Stimulated activated CD8-positive, alpha-beta memory T cell treated with anti-CD3 and anti-CD28 coated beads, Interleukin-12 subunit alpha, Interleukin-12 subunit beta, amount 100 ng/mL, for 24 hours (primary cell): ENCODE measurements around the gene EIF4E3.

ENCODE experiments used
- DNase-seq: peaks from one replicate; pipeline ENCODE4 v3.0.0-alpha.2; 2020; ENCODE audit errors: extremely low read depth

Gene EIF4E3

DNA sequence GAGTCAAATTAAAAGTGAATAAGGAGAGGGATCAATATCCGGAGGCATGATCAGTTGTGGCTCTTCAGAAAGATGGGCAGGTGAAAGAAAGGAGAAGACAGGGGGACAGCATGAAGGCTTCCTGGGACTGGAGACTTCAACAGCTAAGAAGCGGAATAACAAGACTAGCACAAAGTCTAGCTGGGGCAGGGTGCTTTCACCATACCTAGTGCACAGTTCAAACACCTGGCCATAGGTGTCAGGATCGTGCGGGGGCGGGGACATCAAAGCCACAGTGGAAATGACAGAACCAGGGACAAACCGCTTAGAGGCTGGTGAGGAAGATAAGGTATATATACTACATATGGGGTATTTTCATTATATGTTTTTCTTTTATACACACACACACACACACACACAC, 75.4 kb downstream of the EIF4E3 start:
- no peak for DNase-seq

DNA sequence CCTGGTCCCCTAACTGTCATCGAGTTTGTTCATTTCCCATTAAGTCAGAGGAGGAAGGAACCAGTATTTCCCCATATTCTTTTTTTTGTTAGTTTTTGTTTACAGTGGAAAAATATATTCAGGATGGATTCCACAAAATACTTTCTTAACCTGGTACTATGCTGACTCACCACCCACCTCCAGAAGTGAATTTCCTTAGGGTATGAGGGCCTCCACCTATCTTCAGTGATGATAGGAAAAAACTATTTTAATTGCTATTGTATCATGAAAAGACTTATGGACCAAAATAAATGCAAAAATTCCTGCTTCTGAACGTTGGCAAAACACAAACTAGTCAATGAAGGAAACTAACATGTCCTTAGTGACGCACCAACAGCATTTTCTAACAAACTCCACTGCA, 77.5 kb downstream of the EIF4E3 start:
- DNase-seq: no peak

DNA sequence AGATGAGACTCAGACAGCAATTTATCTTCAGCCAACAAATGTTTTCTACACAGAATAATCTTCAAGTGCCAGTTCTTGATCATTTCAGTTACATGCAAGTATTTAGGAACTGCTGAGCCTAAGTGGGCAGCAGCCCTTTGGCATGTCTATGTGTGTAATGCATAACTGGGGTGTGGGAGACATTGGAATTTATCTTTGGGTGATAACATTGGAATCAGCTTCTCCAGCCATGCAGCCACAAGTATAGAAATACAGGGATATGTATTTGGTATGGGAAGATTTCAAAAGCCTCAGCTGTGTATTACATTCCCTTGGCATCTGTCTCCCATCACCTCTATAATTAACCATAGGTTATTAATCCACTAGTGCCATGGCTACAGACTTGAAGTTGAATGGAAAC, 78.2 kb downstream of the EIF4E3 start:
- DNase-seq: no peak

DNA sequence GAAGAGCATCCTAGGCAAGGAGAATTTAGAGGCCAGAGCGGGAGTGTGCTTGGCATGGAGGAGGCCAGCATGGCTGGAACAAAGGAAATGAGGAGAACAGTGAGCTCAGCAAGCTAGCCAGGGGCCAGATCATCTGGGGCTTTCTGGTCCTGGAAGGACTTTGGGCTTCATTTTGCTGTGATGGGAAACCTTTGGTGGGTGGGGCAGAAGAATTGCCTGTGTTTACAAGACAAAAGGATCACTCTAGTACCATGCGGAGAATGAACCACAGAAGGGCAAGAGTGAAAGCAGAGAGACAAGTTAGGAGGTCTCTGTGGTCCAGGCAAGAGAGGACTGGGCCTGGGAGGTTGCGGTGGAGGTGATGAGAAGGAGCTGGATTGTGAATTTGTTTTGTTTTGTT, 80.1 kb downstream of the EIF4E3 start:
- DNase-seq: no peak

DNA sequence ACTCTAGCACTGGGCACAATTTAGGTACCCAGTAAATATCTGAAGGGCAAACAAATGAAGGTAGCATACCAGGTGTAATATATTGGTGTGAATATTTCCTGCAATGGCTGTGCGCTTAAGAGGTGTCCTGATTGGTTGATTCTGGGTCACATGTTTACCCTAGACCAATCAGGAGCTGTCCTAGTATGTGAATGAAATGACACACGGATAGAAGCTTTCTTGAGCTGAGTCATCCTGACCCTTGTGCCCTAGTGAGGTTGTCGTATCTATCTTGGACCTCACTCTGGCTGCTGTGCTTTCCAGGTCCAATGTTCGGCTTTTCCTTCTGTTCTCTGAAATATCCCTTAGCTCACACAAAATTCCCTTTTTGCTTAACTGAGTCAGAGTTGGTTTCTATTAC, 83.5 kb downstream of the EIF4E3 start:
- no peak for DNase-seq

DNA sequence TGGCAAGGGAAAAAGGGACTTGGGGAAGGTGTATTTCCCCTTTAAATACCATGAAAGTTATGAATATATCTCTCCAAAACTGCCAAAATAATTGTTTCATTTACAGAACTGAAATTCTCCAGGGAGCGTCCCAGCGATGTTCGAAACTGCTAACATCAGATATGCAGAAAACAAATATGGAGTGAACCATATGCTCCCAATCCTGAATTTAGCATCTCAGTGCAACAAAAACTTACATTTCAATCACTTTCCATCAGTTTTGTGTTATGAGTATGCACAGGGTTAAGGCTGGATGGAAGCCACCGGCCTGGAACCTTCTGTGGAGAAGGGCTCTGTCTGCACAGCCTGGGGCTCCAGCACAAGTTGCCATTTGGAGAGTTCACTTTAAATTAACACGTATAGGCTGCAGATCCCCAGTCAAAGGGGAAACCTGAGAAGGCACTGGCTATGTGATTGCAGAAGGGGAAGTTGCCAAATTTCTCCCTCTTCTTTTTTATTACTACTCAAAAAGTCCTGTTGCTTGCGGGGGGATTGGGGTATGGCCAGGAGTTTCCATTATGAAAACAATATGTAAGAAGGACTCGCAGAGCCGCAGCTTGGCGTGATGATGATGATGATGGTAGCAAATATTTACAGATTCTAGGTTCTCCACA, 84.7 kb downstream of the EIF4E3 start:
- no peak for DNase-seq

DNA sequence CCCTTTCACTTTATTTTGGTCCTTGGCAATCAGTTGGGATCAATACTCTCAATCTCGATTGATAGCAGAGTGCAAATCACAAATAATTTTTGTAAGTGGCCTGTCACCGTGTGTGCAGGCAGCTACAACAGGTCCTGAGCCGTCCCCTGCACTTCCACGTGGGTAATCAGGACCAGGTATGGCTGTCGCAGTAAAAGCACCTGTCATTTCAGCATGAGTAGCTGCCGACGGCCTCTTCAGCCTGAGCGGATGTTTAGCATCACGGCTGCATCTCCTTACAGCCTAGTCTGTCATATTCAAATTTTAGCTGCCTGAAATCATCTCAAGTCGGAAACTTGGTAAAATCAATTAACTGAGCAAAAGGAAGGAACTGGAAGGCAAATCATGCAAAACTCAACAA, 88.7 kb downstream of the EIF4E3 start:
- no peak for DNase-seq

DNA sequence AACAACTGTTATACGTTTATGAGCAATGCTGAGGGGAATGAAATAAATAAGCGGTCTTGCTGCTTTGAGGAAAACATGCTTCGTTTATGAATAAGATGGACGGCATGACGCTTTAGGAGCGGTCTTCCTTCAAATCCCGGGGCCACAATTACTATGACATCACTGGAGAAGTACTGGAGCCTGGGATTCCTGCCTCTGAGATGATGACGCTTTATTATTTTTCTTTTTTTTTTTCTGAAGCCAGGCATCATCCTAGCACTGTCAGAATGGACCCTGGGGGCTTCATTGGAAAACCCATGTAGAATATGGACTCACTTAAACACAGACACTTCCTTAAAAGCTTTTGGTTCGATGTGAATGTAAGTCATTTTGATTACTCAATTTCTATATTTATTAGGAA, 89.2 kb downstream of the EIF4E3 start:
- no peak for DNase-seq

DNA sequence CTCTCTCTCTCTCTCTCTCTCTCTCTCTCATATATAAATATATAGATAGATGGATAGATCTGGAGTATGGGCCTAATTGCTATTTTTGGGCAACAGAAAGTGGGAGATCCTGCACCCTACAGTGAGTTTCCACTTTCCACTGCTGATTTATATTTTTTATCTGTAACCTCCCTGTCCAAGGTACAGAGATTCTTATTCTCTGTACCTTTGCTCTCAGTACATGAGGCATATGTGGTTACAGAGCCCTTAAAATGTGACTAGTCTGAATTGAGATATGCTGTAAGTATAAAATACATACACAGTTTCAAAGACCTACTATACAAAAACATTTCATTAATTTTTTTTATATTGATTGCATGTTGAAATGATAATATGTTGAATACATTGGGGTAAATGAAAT, 90.5 kb downstream of the EIF4E3 start:
- DNase-seq: no peak

DNA sequence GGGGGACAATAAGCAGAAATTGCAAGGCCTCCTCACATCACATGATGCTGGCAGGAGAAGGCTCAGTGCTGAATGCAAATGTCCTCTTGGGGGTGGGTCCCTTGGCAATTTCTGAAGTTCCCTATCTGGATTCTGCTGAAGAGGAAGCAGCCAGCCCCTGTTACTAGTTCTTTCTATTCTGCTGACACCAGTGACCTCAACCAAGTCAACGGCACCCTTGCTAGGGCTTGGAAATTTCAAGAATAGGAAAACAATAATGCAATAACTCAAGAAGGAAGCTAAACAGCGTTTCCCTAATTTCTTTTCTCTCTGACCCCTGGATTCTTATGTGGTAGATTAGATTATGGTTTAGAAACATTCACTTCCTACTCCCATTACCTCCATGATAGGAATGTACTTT, 95.5 kb downstream of the EIF4E3 start:
- DNase-seq: no peak

DNA sequence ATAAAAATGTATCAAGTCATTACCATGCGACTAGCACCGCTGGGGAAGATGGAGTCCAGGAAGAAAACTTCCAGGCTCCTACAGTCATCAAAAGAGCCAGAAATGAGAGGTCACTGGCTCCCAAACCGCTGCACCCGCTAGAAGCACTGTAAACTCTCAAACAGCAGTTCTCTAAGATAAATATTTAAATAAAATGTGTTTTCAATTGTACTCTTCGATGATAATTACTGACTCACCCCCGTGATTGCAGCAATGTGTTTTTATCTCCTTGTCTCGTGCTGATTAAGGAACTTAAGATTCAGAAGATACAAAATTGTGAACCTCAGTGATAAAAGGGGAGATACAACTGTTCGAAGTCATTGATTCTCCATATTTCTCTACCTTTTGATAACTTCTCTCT, 95.9 kb downstream of the EIF4E3 start:
- DNase-seq: no peak

DNA sequence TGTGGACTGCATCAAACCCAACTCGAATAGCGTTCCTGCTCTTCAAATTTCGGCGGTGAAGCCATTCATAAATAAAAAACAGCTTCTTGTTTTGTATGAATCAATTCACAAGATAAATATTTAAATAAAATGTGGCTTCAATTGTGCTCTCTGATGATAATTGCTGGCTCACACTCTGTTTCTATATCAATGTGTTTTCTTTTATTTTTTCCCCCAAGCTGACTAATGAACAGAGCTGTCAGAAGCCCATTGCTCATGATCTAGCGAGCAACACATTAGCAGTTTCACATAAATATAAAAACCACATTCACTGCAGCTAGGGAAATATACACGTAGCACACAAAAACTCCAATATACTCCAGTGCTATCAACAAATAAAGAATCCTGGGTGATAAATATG, 96.7 kb downstream of the EIF4E3 start:
- DNase-seq: no peak

DNA sequence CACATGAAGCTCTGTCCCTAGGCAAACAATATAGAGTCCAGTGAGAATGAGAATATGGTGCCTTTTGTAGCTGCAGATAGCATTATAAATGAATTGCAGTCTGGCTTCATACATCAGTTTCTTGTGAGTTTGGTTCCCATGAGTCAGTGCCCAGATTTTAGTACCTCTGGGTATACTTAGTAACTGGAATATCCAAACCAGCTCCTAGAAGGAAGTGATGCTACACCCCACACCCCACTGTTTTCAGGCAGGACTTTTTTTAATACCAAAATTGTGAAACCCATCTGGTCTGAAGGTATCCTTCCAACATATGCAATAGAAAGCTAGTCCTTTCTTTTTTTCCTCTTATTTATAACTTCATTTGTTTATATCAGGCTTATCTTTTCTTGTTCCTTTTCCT, 99.5 kb downstream of the EIF4E3 start:
- no peak for DNase-seq
